ENCODE data around the gene PSMD9. TPM values are rescaled to one million over a fixed set of nuclear protein-coding genes. Genes with fewer than 3 reads are reported as not detected.
A peak's percentile ranks its signal among the peaks of the same experiment; 100 is the strongest.

Gene PSMD9
- total and polyA plus RNA-seq, 4 donors, result 39.6 to 134 (median 62.6) TPM

- ATAC-seq (ENCODE audit: insufficient read depth, low FRiP score) (no peak), DNase-seq (peak in 1 of 3 donors; percentile 14)
- 24% methylated on average over 19 to 22 of the region's 22 CpGs for WGBS, 2 donors
- Histone ChIP-seq H3K4me3 (peak overlapping the region; percentile 35), H3K36me3 (ENCODE audit: control insufficient read depth in 4 of 4, insufficient read depth in 4 of 4, low read length in 4 of 4) (peaks cover 6 to 19% (median 15%) of the 10 kb centered on the region in 4 donors), H3K4me1 (ENCODE audit: control insufficient read depth in 5 of 5, insufficient read depth in 5 of 5, low read length in 5 of 5) (peaks cover 0 to 9% (median 3%) of the 10 kb centered on the region in 5 donors), H3K9ac (ENCODE audit: insufficient read depth in 1 of 2, low read length in 2 of 2) (peak overlapping the region in 1 of 2 donors; percentile 49), H3K9me3 (ENCODE audit: control insufficient read depth in 4 of 4, insufficient read depth in 3 of 4, low read length in 3 of 4) (no peaks in the 10 kb centered on the region), H3K27ac (ENCODE audit: low read depth in 1 of 2, low read length in 1 of 2) (peak overlapping the region; percentile 42 to 84), H3K27me3 (ENCODE audit: control insufficient read depth in 3 of 3, insufficient read depth in 3 of 3, low read length in 2 of 3) (no peaks in the 10 kb centered on the region)
- no peak for TF ChIP-seq CTCF (IDR thresholded peaks at IDR 0.05; ENCODE audit: control extremely low read depth, extremely low read depth)
These were observed 30.1 kb downstream of the PSMD9 start for GRCh38 chr12:121918679-121919038.

- H3K9ac ChIP-seq (ENCODE audit: insufficient read depth in 1 of 2, low read length in 2 of 2), result no peak overlapping the region
- H3K27me3 ChIP-seq (ENCODE audit: control insufficient read depth in 3 of 3, insufficient read depth in 3 of 3, low read length in 2 of 3), result no peaks in the 10 kb centered on the region
- ATAC-seq (ENCODE audit: insufficient read depth, low FRiP score) (no peak), DNase-seq (no peak)
- H3K4me3 ChIP-seq, result no peak overlapping the region
- H3K36me3 ChIP-seq (ENCODE audit: control insufficient read depth in 4 of 4, insufficient read depth in 4 of 4, low read length in 4 of 4), result peaks cover 4 to 10% (median 8%) of the 10 kb centered on the region in 4 donors
- 61 to 69% methylated on average over 2 of the region's 2 CpGs for WGBS, 2 donors
- H3K4me1 ChIP-seq (ENCODE audit: control insufficient read depth in 5 of 5, insufficient read depth in 5 of 5, low read length in 5 of 5), result peaks cover 0 to 19% (median 6%) of the 10 kb centered on the region in 5 donors
- no peak for TF ChIP-seq CTCF (IDR thresholded peaks at IDR 0.05; ENCODE audit: control extremely low read depth, extremely low read depth)
- no peak overlapping the region for H3K27ac ChIP-seq (ENCODE audit: low read depth in 1 of 2, low read length in 1 of 2)
- H3K9me3 ChIP-seq (ENCODE audit: control insufficient read depth in 4 of 4, insufficient read depth in 3 of 4, low read length in 3 of 4), result no peaks in the 10 kb centered on the region
These were observed 32.5 kb downstream of the PSMD9 start for GRCh38 chr12:121921066-121921465.

- peak in 2 of 3 donors; percentile 22 to 30 for DNase-seq
- ATAC-seq (ENCODE audit: insufficient read depth, low FRiP score), result no peak
- no peak for TF ChIP-seq CTCF (IDR thresholded peaks at IDR 0.05; ENCODE audit: control extremely low read depth, extremely low read depth)
- H3K4me1 ChIP-seq (ENCODE audit: control insufficient read depth in 5 of 5, insufficient read depth in 5 of 5, low read length in 5 of 5), result peaks cover 0 to 10% (median 4%) of the 10 kb centered on the region in 5 donors
- H3K27me3 ChIP-seq (ENCODE audit: control insufficient read depth in 3 of 3, insufficient read depth in 3 of 3, low read length in 2 of 3), result no peaks in the 10 kb centered on the region
- no peak overlapping the region for H3K9ac ChIP-seq (ENCODE audit: insufficient read depth in 1 of 2, low read length in 2 of 2)
- WGBS, 2 donors, result 47 to 65% methylated on average over 7 of the region's 7 CpGs
- no peaks in the 10 kb centered on the region for H3K9me3 ChIP-seq (ENCODE audit: control insufficient read depth in 4 of 4, insufficient read depth in 3 of 4, low read length in 3 of 4)
- peak overlapping the region in 1 of 2 donors; percentile 80 for H3K27ac ChIP-seq (ENCODE audit: low read depth in 1 of 2, low read length in 1 of 2)
- H3K36me3 ChIP-seq (ENCODE audit: control insufficient read depth in 4 of 4, insufficient read depth in 4 of 4, low read length in 4 of 4), result no peaks in the 10 kb centered on the region
- H3K4me3 ChIP-seq, result no peak overlapping the region
These were observed 36.7 kb downstream of the PSMD9 start for GRCh38 chr12:121925358-121925695.

All from lung (tissue), 12 donors.